Subcutaneous abdominal adipose tissue (tissue), 5 donors: Measurements from ENCODE around the gene PON2.

Experiments
- H3K27ac ChIP-seq: one replicate; pipeline ENCODE4 v1.7.0; 2013; ENCODE audit warnings: low read depth, mild to moderate bottlenecking, inconsistent platforms, low read length, moderate library complexity
- H3K27me3 ChIP-seq, 5 donors: one replicate each; pipeline ENCODE4 v1.7.0; 2013; ENCODE audit warnings: low read length in 5 of 5, inconsistent platforms in 1 of 5; ENCODE audit not compliant: control insufficient read depth in 5 of 5, insufficient read depth in 4 of 5
- H3K36me3 ChIP-seq, 5 donors: one replicate each; pipeline ENCODE4 v1.7.0; 2013; ENCODE audit warnings: low read length in 5 of 5; ENCODE audit not compliant: control insufficient read depth in 5 of 5, insufficient read depth in 5 of 5
- H3K4me1 ChIP-seq, 5 donors: one replicate each; pipeline ENCODE4 v1.7.0; 2013; ENCODE audit warnings: low read length in 5 of 5, mild to moderate bottlenecking in 3 of 5, moderate library complexity in 1 of 5; ENCODE audit not compliant: control insufficient read depth in 5 of 5, insufficient read depth in 5 of 5
- H3K4me3 ChIP-seq, 5 donors: one replicate each; pipeline ENCODE4 v1.7.0; 2013; ENCODE audit warnings: low read length in 5 of 5, low read depth in 1 of 5
- H3K9ac ChIP-seq, 5 donors: one replicate each; pipeline ENCODE4 v1.7.0; 2013; ENCODE audit warnings: low read length in 5 of 5, mild to moderate bottlenecking in 4 of 5, moderate library complexity in 3 of 5
- H3K9me3 ChIP-seq, 5 donors: one replicate each; pipeline ENCODE4 v1.7.0; 2013; ENCODE audit warnings: low read length in 5 of 5; ENCODE audit not compliant: control insufficient read depth in 5 of 5
- donor health status: healthy.
- donor health status: healthy.
- donor health status: healthy.
- donor health status: healthy.
- donor health status: healthy.

PON2 gene

GRCh38 chr7:95357623-95358022 is 77.2 kb downstream of the PON2 start:
- no peak overlapping the region for H3K9ac ChIP-seq
- no peak overlapping the region for H3K27ac ChIP-seq
- H3K4me3 ChIP-seq: no peak overlapping the region
- H3K9me3 ChIP-seq: peaks cover 0 to 7% (median 5%) of the 10 kb centered on the region in 5 donors
- H3K27me3 ChIP-seq: no peaks in the 10 kb centered on the region
- H3K4me1 ChIP-seq: no peaks in the 10 kb centered on the region
- no peaks in the 10 kb centered on the region for H3K36me3 ChIP-seq
